Measurements from ENCODE around the gene RARB.
A peak's percentile ranks its signal among the peaks of the same experiment; 100 is the strongest.

RARB gene

DNA sequence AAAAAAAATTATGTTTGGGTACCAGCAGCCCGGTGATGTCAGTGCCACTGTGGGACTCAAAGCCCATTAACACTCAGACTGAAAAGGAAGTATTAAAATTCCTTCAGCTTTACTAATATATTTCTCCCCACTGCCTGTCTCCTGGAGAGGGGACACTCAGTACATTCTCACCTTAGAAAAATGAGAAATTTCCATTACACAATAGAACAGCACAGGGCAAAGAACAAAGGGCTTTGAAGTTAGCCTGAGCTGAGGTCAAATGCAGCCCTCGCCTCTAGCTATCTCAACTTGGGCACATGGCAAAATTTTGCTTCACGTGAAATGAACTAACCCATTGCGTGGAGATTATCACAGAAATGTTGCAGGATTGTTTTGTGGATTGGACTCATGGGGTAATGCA lies 80.8 kb downstream of the RARB start:
- DNase-seq, result no peak
- H3K27ac Mint-ChIP-seq, result no peak overlapping the region
- H3K9me3 Mint-ChIP-seq, result no peaks in the 10 kb centered on the region
- no peaks in the 10 kb centered on the region for H3K36me3 Mint-ChIP-seq (ENCODE audit: low read depth)
- H3K4me1 Mint-ChIP-seq (ENCODE audit: low read depth), result no peaks in the 10 kb centered on the region
- H3K4me3 Mint-ChIP-seq, result no peak overlapping the region
- H3K27me3 Mint-ChIP-seq, result peaks cover 3% of the 10 kb centered on the region

DNA sequence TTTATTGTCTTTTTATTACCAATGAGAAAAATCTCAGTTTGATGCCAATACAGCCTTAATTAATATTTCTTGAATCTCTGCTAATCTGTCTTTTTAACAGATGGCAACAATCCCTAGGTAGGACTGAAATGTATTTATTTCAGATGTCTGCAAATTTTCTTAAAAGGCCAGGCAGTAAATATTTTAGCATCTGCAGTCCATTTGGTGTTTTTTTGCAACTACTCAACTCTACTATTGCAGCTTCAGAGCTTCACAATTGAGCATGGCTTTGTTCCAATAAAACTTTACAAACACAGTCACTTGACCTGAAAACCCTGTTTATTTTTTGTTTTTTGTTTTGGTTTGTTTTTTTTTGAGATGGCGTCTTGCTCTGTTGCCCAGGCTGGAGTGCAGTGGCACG lies 82.7 kb downstream of the RARB start:
- no peak for DNase-seq
- H3K36me3 Mint-ChIP-seq (ENCODE audit: low read depth), result no peaks in the 10 kb centered on the region
- peaks cover 2% of the 10 kb centered on the region for H3K27me3 Mint-ChIP-seq
- H3K4me3 Mint-ChIP-seq, result no peak overlapping the region
- no peaks in the 10 kb centered on the region for H3K9me3 Mint-ChIP-seq
- H3K4me1 Mint-ChIP-seq (ENCODE audit: low read depth), result no peaks in the 10 kb centered on the region
- H3K27ac Mint-ChIP-seq, result no peak overlapping the region

DNA sequence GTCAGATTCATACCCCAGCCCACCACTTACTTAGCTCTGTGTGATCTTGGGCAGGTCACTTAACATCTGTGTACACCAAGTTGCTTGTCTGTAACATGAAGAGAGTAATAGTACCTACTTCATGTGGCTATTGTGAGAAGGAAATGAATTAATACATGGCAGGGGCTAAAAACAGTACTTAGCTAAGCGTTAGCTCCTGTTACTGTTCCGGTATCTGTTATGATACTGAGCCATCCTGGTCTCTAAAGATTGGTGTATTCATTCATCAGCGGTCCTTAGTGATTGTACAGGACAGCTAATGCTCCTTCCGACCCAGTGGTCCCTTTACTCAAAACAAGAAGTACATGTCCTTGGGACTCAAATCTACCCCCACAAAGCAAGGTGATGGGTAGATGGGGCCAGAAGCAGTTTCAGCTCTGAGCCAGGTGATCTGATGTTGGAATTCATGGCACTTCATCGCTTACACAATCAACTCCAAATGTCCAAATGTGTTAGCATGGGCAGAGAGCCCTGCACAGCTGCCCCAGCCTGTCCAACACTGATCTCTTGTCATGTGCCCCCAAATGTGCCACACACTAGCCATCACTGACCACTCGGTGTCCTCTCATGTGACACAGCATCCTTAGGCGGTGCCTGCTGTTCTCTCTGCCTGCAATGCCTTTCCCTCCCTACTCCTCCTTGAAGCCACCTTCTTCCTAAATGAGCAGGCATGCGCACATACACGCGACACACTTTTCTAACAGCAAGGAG lies 84.1 kb downstream of the RARB start:
- Mint-ChIP-seq H3K4me3 (no peak overlapping the region), H3K27me3 (peaks cover 2% of the 10 kb centered on the region), H3K36me3 (ENCODE audit: low read depth) (no peaks in the 10 kb centered on the region), H3K27ac (no peak overlapping the region), H3K9me3 (no peaks in the 10 kb centered on the region), H3K4me1 (ENCODE audit: low read depth) (no peaks in the 10 kb centered on the region)
- DNase-seq, result no peak

DNA sequence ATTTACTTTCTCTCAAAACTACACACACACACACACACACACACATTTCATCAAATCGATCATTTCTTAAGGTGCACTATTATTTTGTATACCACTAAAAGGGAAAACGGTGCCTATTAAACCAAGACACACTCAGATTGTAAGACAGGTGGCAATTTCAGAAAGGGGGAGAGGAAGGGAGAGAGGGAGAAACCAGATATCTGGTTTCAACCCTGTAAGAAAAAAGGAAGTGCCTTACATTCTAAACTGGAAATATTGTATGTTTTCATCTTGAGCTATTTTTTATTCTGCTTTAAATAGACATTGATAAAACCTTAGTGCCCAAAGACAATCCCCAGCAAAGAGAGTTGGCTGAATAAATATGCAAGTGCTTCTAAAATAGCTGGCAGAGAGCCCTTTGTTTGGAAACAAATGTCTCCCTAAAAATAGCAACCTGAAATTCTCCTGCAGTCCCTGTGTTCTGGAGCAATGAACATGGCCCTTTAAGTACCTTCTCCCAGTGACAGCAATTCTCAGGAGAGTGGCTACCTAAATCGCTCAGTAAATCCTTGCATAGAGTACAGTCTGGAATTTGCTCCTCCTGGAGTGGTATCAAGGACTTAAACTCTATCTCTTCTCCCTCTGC lies 85.7 kb downstream of the RARB start:
- H3K4me1 Mint-ChIP-seq (ENCODE audit: low read depth), result no peaks in the 10 kb centered on the region
- H3K27me3 Mint-ChIP-seq, result peaks cover 2% of the 10 kb centered on the region
- no peaks in the 10 kb centered on the region for H3K36me3 Mint-ChIP-seq (ENCODE audit: low read depth)
- H3K27ac Mint-ChIP-seq, result no peak overlapping the region
- no peak overlapping the region for H3K4me3 Mint-ChIP-seq
- no peaks in the 10 kb centered on the region for H3K9me3 Mint-ChIP-seq
- DNase-seq, result no peak

DNA sequence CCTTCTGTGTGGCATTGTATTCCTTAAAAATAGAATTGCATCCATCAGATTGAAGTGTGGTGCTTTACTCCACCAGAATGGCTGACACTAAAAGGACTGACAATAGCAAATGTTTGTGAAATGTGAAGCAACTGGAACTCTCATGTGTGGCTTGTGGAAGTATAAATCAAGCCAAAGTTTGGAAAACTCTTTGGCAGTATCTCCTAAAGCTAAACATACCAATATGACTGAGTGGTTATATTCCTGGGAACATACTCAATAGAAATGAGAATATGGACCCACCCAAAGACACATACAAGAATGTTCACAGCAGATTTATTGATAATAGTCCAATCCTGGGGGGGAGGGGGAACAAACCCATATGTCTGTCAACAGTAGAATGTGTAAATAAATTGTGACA lies 87.1 kb downstream of the RARB start:
- Mint-ChIP-seq H3K4me3 (no peak overlapping the region), H3K4me1 (ENCODE audit: low read depth) (no peaks in the 10 kb centered on the region), H3K27me3 (peaks cover 2% of the 10 kb centered on the region), H3K27ac (no peak overlapping the region), H3K9me3 (no peaks in the 10 kb centered on the region), H3K36me3 (ENCODE audit: low read depth) (no peaks in the 10 kb centered on the region)
- no peak for DNase-seq

DNA sequence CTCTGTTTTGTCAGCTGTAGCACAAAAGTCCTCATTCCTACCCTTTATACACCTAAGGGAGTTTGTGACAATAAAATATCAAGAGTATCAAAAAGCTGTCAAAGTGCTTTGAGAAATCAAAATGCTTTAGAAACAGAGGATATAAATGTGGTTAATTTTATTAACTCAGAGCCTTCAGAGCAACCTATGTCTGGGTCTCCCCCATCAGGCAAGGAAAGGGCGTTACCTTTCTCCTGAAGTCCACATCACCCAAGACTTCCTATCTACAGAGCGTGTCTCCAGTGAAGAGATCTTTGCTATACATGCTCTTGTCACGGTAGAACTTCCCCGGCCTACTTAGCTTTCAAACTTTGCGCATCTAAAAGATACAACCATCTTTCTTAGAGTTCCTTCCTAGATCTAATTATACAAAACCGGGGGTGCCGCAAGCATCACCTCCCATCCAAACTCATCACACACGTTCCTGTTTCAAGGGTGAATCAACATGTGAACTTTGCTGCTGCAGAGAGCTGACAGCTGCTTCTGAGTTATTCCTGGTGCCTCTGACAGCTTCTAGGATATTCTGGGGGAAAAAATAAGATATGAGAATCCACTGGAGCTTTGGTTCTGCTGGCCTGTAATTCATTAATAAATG lies 93.0 kb downstream of the RARB start:
- no peaks in the 10 kb centered on the region for H3K4me1 Mint-ChIP-seq (ENCODE audit: low read depth)
- no peak overlapping the region for H3K27ac Mint-ChIP-seq
- H3K36me3 Mint-ChIP-seq (ENCODE audit: low read depth), result no peaks in the 10 kb centered on the region
- H3K27me3 Mint-ChIP-seq, result peaks cover 3% of the 10 kb centered on the region
- no peak overlapping the region for H3K4me3 Mint-ChIP-seq
- no peaks in the 10 kb centered on the region for H3K9me3 Mint-ChIP-seq
- no peak for DNase-seq

DNA sequence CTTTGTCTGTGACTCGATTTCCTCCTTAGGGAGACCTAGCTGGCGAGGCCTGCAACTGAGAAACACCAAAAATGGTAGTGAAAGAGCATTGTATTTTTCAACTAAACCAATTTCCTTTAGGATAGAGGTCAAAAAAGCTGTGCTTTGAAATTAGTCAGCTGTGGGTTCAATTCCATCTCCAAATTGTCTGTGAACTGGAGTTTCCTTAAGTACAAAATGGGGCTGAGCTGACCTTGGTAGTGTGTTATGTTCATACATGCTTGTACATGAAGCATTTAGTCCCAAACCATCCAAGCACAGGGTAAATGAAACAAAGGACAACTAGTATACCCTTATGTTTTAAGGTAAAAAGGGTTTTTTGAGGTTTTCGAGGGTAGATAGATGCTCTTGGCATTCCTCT lies 99.3 kb downstream of the RARB start:
- Mint-ChIP-seq H3K27me3 (peaks cover 4% of the 10 kb centered on the region), H3K36me3 (ENCODE audit: low read depth) (no peaks in the 10 kb centered on the region), H3K4me1 (ENCODE audit: low read depth) (no peaks in the 10 kb centered on the region), H3K4me3 (no peak overlapping the region), H3K9me3 (peaks cover 3% of the 10 kb centered on the region), H3K27ac (no peak overlapping the region)
- DNase-seq, result no peak

DNA sequence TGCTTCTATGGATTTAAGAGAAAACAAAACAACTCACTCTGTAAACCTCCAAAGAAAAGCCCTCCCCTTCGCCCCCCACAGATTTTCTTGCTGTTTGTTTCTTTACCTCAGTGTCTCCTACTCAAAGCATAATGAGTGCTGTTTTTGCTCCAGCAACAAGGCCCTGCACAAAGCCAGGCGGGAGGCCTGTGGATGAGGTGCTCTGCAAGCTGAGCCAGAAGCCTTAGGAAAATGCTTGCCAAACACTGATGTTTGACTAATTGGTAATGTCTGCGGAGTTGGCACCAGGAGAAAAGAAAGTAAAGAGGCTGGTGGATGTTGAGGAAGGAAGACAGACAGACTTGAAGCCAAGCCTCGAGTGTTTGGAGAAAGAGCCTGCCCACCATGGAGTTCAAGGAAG lies 99.7 kb downstream of the RARB start:
- no peak overlapping the region for H3K4me3 Mint-ChIP-seq
- H3K36me3 Mint-ChIP-seq (ENCODE audit: low read depth), result no peaks in the 10 kb centered on the region
- H3K27me3 Mint-ChIP-seq, result peaks cover 4% of the 10 kb centered on the region
- H3K27ac Mint-ChIP-seq, result no peak overlapping the region
- H3K9me3 Mint-ChIP-seq, result peaks cover 6% of the 10 kb centered on the region
- no peak for DNase-seq
- H3K4me1 Mint-ChIP-seq (ENCODE audit: low read depth), result no peaks in the 10 kb centered on the region

DNA sequence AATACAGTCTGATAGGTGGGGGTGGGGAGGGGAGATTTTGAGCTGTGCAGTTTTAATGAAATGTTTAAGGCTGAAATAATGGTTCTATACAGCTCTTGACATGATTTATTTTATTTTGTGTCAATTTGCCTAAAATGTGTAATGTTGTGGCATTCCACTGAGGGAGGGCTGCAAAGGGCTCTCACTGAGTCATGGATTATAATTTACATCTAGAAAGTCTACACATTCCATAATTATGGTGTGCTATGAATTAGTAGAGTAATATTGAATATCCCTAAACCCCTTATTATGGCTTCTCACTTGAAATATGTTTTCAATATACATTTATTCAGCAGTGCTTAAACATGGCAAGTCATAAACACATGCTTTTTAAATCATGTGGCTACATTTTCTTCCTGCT lies 103.9 kb downstream of the RARB start:
- H3K4me1 Mint-ChIP-seq (ENCODE audit: low read depth), result no peaks in the 10 kb centered on the region
- H3K4me3 Mint-ChIP-seq, result no peak overlapping the region
- peaks cover 7% of the 10 kb centered on the region for H3K9me3 Mint-ChIP-seq
- no peak for DNase-seq
- H3K27ac Mint-ChIP-seq, result no peak overlapping the region
- peaks cover 6% of the 10 kb centered on the region for H3K27me3 Mint-ChIP-seq
- no peaks in the 10 kb centered on the region for H3K36me3 Mint-ChIP-seq (ENCODE audit: low read depth)

DNA sequence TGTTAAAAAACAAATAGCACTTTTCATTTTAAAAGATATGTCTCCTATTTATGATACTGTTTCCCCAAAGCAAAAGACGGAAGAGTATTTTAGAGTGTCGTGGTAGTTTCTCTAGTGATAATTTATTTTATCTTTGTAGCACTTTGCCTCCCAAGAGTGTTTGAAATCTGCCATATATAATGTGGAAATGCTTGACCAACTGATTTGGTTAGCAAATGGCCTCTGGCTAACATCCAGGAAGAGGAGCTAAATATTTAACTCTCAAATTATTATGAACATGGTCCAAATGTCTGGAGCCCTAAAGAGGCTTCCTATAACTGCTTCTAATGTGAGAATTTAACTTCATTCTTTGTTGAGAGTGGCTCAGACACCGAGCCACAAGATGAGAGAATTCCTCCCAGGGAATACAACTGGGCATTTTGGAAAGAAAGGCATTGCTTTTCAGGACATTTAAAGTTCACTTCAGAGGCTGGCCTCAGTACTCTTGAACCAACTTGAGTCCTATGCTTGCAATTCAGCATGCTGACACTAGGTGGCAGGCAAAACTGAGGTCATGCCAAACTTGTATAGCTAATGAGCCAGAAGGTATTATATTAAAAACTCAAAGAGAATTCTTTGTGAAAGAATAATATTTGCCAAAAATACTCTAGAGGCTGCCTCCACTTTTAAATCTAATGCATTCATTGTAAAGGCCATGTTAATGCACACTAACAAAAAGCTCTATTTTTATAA lies 104.5 kb downstream of the RARB start:
- H3K27ac Mint-ChIP-seq, result no peak overlapping the region
- peaks cover 6% of the 10 kb centered on the region for H3K27me3 Mint-ChIP-seq
- H3K36me3 Mint-ChIP-seq (ENCODE audit: low read depth), result no peaks in the 10 kb centered on the region
- peak; percentile 34 for DNase-seq
- peaks cover 7% of the 10 kb centered on the region for H3K9me3 Mint-ChIP-seq
- H3K4me3 Mint-ChIP-seq, result no peak overlapping the region
- H3K4me1 Mint-ChIP-seq (ENCODE audit: low read depth), result no peaks in the 10 kb centered on the region

DNA sequence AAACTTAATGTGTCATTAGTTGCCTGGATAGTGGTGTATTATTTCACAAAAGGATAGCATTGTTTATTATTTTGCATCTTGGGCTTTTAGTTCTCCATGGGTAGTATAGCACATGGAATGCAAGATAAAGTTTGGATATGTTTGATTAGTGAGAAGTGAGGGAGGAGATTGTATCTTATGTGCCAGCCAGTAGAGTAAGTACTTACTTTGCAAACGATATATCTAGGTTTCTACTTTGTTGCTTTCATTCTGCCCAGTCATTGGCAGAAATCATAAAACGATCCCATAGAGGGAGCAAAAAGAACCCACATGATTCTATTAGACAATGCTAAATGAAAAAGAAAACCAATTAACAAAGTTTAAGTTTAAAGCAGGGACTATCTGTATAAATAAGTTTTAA lies 105.3 kb downstream of the RARB start:
- no peak overlapping the region for H3K27ac Mint-ChIP-seq
- H3K9me3 Mint-ChIP-seq, result peaks cover 7% of the 10 kb centered on the region
- no peaks in the 10 kb centered on the region for H3K36me3 Mint-ChIP-seq (ENCODE audit: low read depth)
- no peak for DNase-seq
- no peak overlapping the region for H3K4me3 Mint-ChIP-seq
- H3K4me1 Mint-ChIP-seq (ENCODE audit: low read depth), result no peaks in the 10 kb centered on the region
- H3K27me3 Mint-ChIP-seq, result peaks cover 3% of the 10 kb centered on the region

DNA sequence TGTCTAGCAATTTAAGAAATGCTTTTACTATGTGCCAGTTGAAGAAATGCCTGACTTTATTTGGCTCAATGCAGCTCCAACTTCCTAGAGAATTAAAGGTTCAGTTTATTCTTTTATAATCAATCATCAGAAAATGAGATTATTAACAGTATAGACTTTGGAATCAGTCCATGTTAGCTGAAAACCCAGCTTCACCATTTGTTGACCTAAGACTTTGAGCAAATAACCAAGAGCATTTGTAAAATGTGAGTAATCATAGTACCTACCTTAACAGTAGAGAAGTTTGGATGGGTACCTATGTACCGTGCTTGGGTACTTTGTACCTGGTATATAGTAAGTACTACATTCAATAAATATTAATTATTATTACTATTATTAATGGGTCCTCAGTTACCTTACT lies 105.9 kb downstream of the RARB start:
- peaks cover 3% of the 10 kb centered on the region for H3K27me3 Mint-ChIP-seq
- no peak for DNase-seq
- peaks cover 7% of the 10 kb centered on the region for H3K9me3 Mint-ChIP-seq
- H3K27ac Mint-ChIP-seq, result no peak overlapping the region
- no peak overlapping the region for H3K4me3 Mint-ChIP-seq
- H3K4me1 Mint-ChIP-seq (ENCODE audit: low read depth), result no peaks in the 10 kb centered on the region
- no peaks in the 10 kb centered on the region for H3K36me3 Mint-ChIP-seq (ENCODE audit: low read depth)

DNA sequence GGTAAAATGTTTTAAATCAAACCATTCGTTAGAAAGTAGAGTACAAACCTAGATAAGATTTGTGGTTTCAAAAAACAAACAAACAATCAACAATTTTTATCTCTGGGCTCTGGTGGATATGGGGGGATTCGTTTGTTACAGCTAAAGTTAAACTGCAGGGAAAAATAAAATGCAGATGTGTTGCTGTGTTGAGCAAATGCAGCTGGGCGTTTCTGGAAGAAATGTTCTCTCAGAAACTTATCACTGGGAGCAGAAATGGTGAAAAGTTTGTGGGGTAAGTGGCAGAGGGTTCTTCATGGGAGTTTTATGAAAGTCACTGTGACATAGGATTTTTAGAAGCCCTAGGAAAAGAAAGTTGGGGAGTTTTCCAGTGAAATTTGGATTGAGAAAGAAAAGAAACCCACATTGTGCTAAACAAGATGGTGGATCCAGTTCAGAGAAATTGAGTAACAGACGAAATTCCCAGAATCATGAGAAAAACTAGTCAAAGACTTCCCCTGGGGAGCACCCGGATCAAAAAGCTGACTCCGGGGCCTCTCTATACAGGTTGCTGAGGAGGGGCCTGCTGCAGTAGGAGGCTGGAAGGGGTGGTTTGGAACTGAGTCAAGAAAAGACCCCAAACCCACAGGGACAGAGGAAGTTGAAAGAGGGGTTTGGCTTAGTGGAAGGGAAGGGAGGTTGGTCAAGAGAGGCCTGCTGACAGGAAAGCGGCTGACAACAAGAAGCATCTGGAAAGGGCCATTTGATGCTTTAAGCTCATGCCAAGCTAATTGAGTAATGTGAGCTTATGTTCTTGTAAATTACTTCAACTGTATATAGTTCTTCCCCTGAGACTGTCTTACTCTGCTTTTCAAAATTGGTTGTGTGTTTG lies 108.7 kb downstream of the RARB start:
- DNase-seq, result no peak
- Mint-ChIP-seq H3K4me3 (no peak overlapping the region), H3K36me3 (ENCODE audit: low read depth) (no peaks in the 10 kb centered on the region), H3K27me3 (peaks cover 3% of the 10 kb centered on the region), H3K27ac (no peak overlapping the region), H3K4me1 (ENCODE audit: low read depth) (no peaks in the 10 kb centered on the region), H3K9me3 (peaks cover 7% of the 10 kb centered on the region)

DNA sequence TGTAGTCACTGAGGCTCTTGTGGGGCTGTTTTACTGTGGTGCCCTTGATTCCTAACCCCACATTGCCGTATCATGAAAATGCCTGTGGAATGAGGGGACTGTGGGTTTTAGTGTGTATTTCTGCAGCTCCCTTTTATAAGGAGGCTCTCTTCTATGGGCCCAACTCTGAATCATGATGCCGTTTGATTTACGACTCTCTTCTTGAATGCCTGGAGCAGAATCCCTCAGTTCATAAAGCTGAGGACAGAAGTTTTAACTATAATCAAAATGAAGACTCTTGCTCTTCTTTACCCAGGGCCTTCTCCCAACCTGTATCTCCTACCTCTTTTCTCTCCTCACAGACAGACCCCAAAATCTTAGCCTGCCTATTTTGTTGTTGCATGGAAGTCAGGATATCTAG lies 109.5 kb downstream of the RARB start:
- no peaks in the 10 kb centered on the region for H3K4me1 Mint-ChIP-seq (ENCODE audit: low read depth)
- peaks cover 3% of the 10 kb centered on the region for H3K27me3 Mint-ChIP-seq
- DNase-seq, result no peak
- no peak overlapping the region for H3K4me3 Mint-ChIP-seq
- peaks cover 3% of the 10 kb centered on the region for H3K9me3 Mint-ChIP-seq
- H3K27ac Mint-ChIP-seq, result no peak overlapping the region
- H3K36me3 Mint-ChIP-seq (ENCODE audit: low read depth), result no peaks in the 10 kb centered on the region
